Activated T-cell treated with anti-CD3 and anti-CD28 coated beads for 24 hours (primary cell): ENCODE data around the gene ZNF408.

ENCODE experiments used
- DNase-seq: peaks from one replicate; pipeline ENCODE4 v3.0.0-alpha.2; 2020; ENCODE audit warnings: low read depth

Gene ZNF408

DNA sequence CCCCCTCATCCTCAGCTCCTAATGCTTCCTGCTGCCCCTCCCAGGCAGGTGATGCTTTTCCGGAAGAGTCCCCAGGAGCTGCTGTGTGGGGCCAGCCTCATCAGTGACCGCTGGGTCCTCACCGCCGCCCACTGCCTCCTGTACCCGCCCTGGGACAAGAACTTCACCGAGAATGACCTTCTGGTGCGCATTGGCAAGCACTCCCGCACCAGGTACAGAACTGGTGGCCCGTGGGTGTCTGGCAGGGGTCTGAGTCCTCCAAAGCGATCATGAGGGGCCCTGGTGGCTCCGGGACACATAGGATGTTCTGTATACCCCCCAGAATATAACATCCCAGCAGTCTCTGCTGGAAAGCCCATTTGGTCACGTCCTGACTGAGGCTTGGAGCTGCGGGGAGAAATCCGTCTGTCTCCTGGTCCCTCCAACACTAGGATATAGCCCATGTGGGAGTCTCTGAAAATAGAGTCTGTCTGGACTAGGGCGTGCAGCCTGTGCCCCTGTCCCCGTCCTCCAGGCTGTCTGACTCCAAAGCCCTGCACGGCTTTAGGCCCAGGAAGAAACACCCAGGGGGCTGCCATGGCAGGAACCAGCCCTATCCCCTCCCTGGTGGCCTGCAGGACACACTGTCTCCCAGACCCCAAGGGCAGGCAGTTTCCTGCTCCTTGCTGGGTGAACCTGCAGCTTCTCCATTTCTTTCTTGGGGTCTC lies 27.3 kb downstream of the ZNF408 start:
- DNase-seq = no peak

DNA sequence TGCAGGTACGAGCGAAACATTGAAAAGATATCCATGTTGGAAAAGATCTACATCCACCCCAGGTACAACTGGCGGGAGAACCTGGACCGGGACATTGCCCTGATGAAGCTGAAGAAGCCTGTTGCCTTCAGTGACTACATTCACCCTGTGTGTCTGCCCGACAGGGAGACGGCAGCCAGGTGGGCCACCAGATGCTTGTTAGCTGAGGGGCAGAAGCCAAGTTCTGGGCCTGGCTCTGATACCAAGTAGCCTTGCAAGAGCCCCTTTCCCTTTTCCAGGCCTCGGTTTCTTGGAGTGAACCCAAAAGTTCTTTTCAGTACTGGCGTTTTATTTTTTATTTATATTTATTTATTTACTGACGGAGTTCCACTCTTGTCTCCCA lies 27.8 kb downstream of the ZNF408 start:
- no peak for DNase-seq

DNA sequence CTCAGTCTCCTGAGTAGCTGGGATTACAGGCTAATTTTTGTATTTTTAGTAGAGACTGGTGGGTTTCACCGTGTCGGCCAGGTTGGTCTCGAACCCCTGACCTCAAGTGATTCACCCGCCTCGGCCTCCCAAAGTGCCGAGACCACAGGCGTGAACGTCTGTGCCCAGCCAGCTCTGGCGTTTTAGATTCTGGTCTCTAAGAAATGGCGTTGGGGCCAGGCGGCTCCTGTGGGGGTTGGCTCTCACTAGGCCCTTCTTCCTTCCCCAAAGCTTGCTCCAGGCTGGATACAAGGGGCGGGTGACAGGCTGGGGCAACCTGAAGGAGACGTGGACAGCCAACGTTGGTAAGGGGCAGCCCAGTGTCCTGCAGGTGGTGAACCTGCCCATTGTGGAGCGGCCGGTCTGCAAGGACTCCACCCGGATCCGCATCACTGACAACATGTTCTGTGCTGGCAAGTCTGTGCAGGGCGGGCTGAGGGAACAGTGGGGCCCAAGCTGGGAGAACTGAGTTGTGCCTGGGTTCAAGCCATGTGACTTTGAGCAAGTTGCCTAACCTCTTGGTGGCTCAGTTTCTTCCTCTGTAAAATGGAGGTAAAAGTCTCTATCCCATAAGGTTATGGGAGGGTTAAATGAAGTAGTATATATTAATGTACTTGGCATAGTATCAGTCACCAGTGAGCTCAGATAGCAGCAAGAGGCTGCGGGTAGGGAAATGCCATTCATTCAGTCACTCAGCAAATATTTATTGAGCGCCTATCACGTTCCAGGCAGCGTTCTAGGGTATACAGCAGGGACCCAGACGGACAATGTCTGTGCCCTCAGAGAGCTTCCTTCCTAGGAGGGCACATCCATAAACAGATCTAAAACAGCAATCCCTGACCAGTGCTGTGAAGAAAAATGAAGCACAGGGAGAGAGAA lies 28.5 kb downstream of the ZNF408 start:
- no peak for DNase-seq

DNA sequence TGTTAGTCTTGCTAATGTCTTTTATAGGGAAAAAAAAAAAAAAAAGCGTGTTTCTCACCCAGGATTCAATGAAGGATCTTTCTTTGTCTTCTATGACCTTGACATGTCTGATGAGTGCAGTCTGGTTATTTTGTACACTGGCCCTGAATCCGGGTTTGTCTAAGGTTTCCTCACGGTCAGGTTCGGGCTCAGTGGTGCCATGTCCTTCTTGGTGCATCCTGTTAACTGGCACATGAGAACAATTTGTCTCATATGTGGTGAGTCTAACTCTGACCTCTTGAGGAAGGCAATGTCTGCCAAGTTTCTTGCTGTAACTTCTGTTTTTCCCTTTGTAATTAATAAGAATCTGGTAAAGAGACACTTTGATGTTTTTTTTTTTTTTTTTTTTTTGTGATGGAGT lies 30.7 kb downstream of the ZNF408 start:
- no peak for DNase-seq

DNA sequence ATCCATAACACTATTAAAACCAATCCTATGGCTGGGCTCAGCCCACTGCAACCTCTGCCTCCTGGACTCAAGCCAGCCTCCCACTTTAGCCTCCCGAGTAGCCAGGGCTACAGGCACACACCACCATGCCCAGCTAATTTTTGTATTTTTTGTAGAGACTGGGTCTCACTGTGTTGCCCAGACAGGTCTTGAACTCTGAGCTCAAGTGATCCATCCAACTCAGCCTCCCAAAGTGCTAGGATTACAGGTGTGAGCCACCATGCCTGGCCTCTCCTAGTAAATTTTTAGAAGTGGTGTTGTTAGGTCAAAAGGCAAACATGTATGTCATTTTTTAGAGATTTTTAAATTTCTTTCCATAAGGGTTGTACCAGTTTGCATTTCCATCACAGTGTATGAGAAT lies 32.4 kb downstream of the ZNF408 start:
- DNase-seq = no peak

DNA sequence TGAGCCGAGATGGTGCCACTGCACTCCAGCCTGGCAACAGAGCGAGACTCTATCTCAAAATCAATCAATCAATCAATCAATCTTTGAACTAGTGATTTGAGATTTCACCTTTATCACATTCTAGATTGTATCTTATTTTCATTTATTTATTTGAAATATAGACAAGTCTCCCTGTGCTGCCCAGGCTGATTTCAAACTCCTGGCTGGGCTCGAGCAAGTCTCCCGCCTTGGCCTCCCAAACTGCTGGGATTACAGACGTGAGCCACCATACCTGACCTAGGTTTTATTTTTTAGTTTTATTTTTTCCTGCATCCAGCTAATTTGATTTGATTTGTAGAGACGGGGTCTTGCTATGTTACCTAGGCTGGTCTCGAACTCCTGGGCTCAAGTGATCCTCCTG lies 35.3 kb downstream of the ZNF408 start:
- no peak for DNase-seq

DNA sequence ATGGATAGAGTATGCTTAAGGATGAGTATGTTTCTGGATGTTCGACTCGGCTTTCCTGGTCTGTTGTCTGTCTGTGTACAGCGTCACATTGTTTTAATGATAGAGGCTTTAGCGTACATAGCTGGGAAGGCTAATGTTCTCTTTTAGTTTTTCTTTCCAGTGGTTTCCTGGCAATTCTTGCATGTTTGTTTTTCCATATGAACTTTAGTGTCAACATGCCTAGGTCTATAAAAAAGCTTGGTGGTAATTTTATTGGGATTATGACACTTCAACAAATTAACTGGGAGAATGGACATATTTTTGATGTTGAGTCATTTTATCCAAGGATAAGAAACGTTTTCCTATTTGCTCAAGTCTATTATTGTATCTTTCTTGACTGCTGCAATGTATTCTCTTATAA lies 35.8 kb downstream of the ZNF408 start:
- DNase-seq = no peak

DNA sequence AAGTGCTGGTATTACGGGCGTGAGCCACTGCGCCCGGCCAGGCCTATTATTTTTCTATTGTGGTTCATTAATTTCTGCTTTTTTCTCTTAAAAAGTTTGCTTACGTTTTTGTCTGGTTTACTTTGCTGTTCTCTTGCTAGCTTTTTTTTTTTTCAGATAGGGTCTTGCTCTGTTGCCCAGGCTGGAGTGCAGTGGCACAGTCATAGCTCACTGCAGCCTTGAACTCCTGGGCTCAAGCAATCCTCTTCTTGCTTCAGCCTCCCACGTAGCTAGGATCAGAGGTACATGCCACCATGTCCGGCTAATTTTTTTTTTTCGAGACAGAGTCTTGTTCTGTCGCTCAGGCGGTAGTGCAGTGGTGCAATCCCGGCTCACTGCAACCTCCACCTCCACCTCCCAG lies 36.9 kb downstream of the ZNF408 start:
- DNase-seq = no peak

DNA sequence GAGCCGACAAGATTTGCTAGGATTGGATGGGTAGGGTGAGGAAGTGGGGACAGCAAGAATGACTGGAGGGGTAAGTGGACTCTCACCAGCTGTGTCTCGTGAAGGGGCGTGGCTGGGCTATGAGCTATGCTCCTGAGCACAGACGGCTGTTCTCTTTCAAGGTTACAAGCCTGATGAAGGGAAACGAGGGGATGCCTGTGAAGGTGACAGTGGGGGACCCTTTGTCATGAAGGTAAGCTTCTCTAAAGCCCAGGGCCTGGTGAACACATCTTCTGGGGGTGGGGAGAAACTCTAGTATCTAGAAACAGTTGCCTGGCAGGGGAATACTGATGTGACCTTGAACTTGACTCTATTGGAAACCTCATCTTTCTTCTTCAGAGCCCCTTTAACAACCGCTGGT lies 38.1 kb downstream of the ZNF408 start:
- DNase-seq = no peak

DNA sequence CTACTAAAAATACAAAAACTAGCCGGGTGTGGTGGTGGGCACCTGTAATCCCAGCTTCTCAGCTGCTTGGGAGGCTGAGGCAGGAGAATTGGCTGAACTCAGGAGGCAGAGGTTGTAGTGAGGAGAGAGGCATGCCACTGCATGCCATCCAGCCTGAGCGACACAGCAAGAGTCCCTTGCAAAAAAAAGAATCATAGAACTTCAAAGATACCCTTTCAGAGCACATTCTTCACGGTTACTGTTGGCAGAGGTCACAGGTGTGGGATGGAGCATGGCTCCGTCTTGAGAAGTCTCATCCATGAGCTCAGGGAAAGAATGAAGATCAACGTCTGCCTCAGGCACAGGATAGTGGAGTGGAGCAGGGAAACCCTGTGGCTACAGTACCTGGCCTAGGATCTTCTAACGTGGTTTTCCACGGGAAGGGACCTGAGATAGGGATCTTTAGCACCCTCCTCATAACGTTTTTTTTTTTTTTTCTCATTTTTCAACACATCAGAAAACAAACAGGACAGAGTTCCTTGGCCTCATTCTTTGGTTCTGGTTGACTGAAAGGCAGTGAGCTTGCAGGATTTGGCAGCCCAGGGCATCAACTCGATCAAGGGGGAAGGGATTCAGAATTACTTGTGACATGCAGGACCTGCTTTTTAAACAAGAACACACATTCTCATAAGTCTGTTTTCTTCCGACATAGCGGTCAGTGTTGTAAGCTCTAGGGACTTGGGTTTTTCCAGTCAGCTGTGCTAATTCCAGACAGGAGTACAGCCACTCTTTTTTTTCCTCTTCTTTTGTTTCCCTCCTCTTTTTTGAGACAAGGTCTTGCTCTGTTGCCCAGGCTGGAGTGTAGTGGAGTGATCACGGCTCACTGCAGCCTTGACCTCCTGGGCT lies 41.0 kb downstream of the ZNF408 start:
- DNase-seq = no peak

DNA sequence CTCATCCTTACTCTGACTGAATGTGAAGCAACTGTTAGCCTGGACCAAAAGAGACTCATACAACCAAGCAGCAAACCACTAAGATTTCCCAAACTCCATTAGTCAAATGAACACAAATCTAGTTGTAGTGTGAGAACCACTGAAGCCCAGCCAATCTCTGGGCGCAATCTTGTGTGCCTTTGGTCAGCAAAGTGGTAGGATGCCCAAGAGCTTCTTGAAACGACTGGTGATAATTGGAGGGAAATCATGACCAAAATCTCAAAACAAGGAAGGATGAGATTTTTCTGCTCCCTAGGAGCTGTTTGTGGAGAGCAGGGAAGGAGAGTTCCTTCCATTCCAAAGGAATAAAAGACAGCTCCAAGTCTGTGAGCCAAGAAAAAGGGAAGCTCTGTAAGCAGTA lies 42.2 kb downstream of the ZNF408 start:
- no peak for DNase-seq

DNA sequence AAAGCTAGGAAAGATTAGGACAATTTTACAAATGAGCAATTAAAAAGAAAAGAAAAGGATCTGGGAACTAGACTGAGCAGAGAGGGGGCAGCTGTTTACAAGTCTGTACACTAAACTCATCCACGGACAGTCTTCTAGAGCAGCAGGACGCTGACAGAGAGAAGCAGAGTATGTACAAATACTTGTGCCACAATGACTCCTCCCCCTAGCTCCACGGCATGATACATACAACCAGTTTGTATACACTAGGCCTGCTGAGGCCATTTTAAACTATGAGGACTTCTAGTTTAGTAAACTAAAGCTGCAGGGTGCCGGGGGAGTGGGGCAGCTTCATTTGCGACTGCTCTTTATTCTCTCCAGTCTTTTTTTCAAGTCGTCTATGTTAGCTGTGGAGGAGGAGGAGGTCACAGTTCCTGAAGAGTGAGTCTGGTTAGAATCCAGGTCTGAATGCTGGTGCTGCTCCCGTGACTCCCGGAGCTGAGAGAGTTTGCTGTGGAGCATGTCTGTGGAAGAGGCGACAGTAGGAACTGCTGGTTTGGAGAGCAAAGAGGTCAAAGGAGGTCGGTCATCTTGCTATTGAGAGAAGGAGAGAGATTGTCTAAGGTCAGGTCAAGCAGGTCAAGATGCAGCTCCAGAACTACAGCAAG lies 43.0 kb downstream of the ZNF408 start:
- DNase-seq = no peak

DNA sequence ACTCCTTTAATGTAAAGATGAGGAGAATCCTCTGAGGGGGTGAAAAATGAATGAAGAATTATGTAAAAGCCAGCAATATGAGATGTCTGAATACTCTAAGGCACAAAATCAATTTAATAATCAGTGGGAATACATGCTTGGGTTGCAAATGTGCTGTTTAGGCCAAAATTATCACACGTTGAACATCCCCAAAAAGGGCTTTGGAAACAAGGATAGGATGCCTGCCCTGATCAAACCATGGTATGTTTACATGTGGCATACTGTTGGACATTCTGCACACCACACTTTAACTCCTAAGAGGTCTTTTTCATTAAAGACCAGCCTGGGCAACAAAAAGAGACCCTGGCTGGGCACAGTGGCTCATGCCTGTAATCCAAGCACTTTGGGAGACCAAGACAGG lies 44.5 kb downstream of the ZNF408 start:
- DNase-seq = no peak

DNA sequence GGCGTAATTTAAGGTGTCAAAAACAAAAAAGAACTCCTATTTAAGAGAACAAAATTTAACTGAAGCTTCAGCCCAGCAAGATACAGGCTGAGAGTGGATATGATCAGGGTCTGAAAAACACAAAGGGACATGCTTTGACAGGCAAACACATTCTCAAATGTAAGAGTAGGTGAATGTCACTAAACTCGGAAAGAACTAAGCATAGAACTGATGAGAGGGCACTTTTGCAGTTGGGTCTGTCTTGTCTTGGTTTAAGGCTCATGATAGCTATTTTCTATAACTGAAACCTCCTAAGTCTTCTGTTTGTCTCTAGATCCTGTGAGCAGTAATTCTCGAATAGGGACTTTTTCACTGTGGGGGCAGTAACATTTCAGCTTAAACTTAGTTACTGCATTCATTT lies 45.2 kb downstream of the ZNF408 start:
- no peak for DNase-seq

DNA sequence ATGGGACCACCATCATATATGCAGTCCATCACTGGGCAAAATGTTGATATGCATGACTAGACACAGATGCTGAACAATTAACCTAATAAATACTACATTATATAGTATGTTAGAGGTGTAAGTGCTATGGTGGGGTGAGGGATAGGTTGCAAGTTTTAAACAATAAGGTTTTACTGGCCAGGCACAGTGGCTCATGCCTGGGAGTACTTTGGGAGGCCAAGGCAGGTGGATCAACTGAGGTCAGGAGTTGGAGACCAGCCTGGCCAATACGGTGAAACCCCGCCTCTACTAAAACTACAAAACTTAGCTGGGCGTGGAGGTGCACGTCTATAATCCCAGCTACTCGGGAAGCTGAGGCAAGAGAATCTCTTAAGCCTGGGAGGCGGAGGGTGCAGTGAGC lies 46.3 kb downstream of the ZNF408 start:
- DNase-seq = no peak
